HG02678 (cell line): ENCODE data around the gene TSPAN5.

Source experiments
- ATAC-seq: cut with Tn5 transposase; IDR thresholded peaks from one replicate; pipeline ENCODE4 v1.9.1; 2021; ENCODE audit warnings: mild to moderate bottlenecking, moderate library complexity; ENCODE audit not compliant: unreplicated experiment

TSPAN5 gene

DNA sequence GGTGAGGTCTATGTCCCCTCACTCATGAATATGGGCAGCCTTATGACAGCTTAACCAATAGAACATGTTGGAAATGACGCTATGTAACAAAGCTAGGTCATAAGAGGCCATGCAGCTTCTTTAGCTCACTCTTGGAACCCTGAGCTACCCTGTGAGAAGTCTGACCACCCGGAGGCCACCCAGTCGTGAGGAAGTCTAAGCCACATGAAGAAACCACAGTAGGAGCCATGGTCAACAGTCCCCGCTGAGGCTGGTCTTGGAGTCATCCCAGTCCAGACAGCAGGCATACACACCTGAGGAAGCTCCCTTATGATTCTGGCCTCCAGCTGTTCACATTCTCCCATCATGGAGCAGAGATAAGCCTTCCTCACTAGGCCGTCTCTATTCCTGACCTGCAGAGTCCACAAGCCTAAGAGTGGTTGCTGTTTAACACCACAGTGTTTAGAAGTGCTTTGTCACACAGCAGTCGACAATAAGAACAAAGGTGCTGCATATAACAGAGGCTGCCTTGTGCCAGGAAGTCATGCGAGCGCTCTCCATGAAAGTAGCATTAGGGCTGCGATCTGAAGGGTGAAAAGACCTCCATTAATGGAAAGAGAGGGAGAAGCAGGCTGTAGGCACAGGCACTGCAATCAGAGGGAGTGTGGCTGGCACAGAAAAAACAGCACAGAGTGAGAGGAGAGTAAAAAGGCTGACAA, 38.2 kb downstream of the TSPAN5 start:
- no peak for ATAC-seq

DNA sequence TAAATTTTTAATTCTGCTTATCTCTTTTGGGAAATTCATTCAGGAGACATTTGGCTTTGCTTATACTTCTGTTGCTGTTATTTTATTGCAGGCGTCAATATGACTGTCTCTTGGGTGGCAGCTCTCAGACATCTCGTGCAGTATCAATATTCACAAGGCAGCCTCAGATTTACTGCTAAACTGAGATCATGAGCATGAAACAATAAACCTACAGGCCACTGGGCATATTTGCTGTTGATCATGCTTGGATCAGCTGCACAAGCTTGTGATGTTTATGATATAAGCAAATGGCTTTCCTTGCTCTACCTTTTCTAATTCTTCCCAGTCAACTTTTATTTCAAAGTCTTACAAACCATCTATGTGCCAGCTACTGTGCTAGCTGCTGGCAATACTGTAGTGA, 39.2 kb downstream of the TSPAN5 start:
- ATAC-seq = no peak

DNA sequence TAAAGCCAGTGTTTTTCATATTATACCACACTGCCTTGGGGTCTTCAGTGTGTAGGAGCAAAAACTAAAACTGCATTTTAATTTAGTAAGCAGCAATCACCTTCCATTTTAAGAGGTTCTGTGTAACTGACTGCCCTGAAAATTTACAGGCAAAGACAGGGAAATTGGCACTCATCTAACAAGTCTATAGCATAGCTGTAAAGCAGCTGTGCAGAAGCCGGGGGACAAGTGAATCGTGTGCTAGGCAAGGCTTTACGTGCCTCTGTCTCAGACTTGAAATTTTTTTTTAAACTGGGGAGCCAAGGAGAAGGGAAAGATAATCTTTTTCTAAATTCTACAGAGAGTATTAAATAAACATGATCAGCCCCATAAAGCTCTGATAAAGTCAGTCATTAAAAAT, 39.7 kb downstream of the TSPAN5 start:
- no peak for ATAC-seq

DNA sequence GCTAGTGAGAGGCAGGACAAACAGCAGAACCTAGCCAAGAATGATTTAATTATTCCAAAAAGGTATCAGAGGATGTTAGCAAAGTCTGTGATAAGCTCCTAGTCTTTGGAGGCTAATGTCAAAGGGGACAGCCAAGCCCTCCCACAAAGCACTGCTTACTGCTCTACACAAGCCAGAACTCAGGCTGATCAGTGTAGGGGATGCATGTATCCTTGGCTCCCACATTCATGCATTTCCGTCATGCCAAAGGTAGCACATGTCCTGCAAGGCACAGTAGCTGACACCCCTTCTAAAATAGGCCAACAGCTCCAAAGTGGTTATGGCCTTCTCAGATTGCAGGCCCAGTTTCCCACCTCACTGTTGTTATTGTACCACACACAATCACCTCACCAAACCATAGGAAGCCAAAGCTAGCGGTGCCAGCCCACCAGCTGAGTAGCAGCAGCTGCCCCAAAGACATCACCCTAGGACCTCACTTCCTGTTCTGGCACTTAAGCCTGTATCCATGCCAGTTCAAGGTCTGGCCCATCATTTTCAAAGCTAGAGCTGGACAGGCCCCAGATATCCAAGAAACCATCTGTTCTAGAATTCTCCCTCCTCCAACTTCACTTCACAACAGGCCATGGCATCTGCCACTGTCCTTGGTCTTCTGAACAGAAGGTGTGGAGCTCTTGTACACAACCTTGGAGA, 40.9 kb downstream of the TSPAN5 start:
- no peak for ATAC-seq

DNA sequence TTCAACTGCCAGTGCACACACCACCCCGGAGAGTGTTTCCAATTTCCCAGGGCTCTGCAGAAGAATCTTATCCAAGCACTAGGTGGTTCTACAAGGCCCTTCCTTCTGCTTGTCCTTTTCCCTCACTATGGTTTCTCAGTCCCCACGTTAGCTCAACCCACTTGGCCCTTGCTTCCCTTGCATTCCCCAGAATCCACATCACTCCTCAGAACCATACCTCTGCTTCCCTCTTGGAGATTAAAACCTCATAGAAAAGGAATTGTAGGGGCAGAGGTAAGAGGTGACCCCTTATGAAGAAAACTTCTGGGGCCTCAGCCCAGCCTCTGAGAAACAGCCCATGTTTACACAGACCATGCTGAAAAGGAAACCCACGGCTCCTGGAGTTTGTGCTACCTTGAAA, 42.4 kb downstream of the TSPAN5 start:
- no peak for ATAC-seq

DNA sequence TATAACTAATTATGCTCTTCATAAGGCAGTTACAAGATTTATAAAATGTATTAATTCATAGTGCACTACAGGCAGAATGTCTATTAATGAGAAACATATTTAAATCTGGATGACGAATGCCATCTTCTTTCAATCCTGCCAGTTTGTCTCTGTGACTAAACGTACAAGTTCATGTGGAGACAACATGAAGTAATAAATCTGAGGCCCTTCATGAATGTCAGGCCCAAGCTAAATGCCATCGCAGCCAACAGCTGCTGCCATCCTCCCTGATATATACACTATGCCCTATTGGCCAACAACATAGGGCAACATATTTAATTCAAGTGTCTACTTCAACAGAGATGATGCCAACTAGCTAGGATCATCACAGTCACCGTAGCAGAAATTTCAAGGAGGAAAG, 43.7 kb downstream of the TSPAN5 start:
- no peak for ATAC-seq

DNA sequence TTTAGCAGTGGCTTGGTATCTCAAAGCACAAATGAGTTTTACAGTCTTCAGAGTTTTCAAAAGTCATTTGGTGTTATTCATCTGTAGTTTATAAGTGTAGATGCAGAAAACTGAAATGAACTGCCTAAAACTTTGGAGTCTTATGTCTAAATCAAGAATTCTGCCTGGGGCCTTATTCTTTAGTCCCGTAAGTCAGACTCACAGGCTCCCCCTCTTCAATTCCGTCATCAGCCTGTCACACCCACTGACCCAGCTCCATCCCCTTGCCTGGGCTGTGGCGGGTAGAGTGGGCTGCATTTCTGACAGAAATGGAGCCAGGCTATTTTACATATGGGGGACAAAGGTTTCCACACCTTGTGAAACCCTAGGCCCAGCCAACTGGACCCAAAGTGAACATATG, 44.3 kb downstream of the TSPAN5 start:
- no peak for ATAC-seq

DNA sequence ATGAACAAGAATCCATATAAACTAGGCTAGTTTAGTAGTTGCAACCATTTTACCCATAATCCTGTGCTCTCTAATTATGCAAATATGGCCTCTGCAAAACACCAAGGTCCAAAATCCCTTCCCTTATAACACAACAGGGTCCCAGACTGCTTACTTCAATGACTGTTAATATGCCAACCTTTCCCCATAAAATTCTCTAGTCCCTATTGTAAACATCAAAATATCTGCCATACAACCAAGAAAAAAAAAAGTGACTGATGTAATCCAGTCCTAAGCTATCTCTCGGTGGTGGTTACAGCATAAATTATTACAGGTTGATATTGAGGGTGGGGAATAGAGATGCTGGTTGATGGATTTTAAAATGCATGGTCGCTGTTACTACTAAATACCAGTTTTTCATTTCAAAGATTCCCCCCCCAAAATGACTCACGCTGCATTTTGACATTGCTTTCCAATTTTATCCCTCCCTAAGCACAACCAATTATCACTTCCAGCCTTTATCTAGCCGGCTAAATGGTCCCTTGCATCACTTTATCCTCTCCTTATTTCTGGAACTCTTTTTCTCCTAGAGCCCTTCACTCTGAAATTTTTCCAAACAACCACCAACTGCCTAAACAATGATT, 44.8 kb downstream of the TSPAN5 start:
- no peak for ATAC-seq

DNA sequence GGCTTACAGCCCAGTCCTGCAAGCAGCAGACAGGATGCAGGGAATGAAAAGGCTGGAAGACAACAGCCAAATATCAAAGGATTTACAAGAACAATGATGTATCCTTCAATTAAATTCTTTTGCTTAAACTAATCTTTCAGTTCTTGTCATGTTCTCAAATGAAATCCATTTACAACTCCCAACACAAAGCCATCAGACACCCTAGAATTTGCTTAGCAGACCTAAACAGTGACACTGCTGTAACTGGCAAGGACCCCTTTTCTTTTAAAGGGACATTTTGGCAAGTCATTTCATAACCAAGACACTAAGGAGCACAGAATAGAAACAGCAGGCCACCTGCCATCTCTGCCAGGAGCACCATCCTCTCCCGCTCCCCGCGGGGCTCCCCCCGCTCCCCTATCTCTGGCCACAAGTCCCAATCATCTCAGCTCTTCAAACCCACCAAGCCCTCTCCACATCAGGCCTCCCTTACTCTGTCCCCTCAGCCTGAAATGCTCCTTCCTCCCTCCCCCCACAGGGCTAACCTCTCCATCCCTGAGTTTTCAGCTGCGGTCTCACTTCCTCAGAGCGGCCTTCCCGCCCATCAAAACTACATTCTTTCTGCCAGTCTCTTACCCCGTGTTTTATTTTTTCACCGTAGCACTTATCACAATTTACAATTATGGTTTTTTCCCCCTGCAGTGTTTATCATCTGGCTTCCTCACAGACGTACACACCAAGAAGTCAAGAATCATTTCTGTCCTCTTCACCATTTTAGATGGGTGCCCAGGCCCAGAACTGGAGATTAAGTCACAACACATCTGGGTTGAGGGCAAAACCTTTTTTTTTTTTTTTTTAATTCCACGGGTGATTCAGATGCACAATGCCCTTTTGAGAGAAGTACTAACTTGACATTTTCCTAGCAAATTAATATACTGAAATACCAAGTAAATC, 45.8 kb downstream of the TSPAN5 start:
- ATAC-seq = peak; percentile 79

DNA sequence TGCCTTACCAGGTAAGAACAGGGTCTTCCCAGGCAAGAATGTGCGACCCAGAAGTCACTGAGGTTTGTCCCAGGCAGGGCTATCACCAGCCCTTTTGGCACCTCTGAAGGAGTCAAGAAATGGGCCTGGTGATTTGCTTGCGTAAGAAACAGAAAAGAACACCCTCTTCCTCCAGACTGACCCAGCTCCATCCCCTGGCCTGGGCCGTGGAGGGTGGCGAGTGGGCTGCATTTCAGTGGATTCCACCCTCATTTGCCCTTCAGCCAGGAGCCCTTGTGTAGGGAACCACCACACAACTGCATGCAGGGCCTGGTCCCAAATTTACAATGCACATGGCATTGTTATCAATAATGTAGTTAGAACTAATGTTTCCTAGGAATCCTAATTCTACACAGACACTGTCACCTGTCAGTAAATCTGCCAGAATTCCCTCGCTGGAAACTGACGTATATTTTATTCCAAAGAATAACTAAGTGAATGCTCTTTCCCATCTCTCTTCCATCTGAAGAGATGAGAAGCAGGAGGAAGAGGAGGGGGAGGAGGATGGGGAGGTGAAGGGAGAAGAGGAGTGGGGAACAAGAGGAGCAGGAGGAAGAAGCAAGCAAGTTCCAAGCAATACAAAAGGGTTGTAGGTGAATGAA, 46.6 kb downstream of the TSPAN5 start:
- ATAC-seq = no peak

DNA sequence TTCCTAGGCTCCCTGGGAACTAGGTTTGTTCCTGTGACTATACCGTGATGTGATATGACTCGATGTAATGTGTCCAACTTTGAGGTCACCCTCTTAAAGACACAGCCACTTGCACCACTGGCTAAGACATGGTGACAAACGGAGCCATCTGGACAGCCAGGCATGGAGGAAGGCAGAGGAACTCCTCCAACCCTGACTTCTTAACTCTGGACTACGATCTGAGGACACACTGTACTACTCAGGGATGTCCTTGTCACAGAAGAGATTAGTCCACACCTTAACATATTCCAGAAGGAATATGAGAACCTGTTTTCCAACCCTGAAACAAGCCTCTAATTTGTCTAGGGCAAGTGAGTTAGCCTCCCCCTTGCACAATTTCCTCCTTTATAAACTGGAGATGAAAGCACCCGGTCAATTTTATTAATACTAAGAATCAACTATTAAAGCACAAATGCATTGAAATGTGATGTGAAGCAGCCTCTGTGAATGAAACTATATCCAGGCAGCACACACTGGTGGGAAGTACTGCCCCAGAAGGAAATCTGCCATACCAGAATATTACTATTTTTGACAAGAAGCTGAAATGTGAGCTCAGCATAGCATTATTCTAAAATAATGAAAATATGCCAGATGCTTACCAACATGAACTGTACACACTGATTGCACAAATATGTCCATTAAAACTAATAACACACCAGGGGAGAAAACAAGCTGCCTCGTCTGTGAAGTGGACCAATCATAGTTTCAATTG, 47.3 kb downstream of the TSPAN5 start:
- ATAC-seq = no peak

DNA sequence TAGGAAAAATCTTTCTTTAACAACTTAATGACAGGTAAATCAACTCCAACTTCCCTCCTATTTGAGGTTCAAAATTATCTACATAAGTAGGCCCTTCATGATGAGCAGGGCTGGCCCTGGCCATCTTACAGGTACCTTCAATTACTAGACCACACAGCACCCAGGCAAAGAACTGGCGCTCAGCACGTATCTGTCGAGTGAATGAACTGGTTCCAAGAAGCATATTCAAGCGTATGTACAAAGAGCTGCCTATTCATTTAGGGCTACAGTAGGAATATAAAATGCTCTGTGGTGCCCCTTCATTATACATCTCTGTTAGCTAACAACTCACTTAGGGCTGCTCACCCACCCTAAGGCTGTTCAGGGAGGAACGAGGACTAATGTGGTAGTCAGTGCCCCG, 48.0 kb downstream of the TSPAN5 start:
- ATAC-seq = no peak

DNA sequence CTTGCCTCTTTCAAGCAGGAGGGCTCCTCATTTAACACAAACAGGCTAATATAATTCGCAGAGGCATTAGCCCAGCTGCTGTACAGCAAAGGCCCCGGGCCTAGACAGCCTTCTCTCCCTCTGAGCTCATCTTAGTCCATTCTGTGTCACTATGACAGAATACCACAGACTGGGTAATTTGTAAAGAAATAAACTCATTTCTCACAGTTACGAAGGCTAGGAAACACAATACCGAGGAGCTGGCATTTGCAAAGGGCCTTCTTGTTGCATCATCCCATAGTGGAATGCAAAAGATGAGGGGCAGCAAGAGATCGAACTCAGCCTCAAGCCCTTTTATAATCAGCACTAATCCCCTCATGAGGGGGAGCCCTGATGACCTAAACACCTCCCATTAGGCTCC, 48.5 kb downstream of the TSPAN5 start:
- ATAC-seq = no peak

DNA sequence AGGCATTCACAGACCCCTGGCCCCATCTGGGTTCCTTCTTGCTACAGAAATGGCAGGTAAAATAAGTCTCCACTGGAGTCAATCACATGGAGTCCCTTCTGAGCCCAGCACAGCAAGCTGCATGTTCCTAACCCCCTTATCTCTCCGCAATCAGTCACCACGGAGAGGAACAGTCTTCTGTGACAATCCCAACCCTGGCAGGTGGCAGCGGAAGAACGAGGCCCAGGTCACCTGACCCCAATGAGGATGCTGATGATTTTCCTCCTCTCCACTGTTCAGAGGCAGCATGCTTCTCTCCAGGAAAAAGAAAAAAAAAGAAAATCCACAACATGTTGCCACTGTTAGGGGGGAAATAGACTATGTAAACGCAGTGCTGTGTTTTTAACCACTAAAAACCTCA, 50.1 kb downstream of the TSPAN5 start:
- ATAC-seq = no peak

DNA sequence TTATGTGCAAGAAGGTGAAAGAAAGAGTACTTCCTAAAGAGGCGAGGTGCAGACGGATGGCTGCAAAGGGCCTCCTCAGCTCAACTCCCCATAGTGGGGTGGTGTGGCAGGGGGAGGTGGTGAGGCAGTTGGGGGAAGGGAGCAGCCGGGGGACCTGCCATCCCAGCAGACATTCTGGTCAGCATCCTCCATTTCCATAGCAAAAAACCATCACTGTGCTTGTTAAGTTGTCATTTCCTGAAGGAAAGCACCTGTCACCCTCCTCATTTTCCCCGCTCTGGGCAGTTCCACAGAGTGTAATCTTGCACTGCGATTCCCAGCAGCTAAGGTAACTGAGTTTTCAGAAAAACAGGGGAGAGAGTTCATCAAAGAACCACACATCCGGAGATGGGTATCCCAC, 51.5 kb downstream of the TSPAN5 start:
- no peak for ATAC-seq

DNA sequence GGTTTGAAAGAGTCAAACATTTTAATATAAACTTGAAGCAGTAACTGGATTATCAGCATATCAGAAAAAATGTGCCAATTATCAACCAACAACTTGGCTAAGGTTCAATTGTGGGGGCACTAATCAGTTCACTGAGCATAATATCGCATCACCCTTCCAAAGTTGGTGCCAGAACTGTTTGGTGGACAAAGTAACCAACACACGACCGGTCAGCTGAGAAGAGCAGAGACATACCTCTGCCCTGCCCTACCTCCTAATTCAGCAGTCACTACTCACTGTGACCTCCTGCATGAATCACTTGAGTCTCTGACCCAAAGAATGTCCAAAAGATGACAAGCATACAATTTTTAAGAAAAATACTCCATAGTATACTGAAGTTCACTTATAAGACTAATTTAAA, 53.2 kb downstream of the TSPAN5 start:
- ATAC-seq = no peak

DNA sequence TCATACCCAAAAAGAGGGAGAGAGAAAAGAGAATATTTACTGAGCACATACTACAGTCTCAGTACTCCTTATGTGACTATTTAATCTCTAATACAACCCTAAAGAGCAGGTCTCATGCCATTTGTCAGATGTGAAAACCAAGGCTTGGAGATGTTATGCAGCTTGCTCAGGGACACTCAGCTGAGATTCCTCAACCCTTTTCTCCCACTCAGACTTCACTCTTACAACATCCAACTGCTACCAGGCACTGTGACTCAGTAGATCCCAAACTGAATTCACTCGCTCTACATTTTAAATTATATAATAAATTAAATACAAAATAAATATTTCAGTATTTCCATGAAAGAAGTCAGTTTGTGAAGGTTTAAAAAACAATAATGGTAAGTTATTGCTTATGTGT, 53.7 kb downstream of the TSPAN5 start:
- no peak for ATAC-seq

DNA sequence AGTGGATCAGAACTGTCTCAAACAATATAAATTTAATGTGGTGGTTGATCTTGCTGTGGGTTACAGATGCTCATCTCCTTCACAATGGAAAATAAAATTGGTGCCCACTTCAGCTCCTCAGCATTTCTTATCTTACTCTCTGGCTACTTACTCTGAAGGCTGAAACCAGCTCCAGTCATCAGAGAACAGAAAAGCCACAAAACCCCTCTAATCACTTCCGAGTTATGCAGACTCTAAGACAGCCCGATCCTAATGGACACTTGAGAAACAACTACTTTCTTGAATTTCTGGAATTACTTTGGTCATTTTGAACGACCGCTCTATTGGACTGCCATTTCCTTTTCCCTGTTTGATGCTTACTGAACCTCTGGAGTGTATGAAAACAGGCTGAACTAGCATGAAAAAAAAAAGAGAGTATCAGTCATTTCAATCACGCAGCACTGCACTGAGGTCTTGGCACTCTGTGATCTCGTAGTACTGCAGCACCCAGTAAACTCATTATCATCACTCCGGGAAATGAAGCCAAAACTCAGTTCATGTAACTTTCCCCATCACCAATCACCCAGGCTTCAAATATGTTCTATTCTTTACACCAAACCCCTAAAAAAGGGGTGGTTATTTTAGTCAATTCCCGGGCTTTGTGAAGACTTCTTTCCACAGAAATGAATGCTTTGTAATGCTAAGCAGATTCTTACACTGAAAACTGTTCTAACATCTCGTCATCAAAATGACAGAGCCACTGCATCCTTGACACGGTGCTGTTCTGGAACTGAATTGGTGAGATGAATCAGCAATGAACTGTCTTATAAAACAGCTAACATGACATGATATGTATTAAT, 54.5 kb downstream of the TSPAN5 start:
- no peak for ATAC-seq

DNA sequence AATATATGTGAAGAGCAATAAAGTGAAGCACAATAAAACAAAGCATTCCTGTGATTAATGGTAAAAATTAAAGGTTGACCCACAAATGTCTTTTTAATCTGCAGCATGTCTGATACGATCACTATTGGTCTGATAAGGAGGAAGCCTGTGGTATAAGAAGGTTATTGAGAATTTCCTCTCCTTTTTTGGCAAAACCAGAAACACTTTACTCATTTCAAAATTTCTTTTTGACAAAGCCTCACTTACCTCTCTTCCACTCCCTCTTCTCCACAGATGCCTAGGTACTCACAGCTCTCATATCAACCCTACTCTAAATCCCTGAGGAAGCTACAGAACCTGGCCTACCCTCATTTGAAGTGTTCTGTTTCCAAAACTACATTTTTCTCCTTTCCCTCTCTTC, 56.1 kb downstream of the TSPAN5 start:
- ATAC-seq = peak; percentile 67
